PC-9 (cell line): Measurements from ENCODE around the gene HCFC1R1. TPM values are rescaled to one million over a fixed set of nuclear protein-coding genes. Genes with fewer than 3 reads are reported as not detected.

ENCODE experiments used
- BruUV-seq: library from RNA; stranded (reverse); fragments of 400-500 nt; replicated peaks from 2 replicates; lab custom pipeline; 2021; lab: Mats Ljungman, UMichigan
- CTCF ChIA-PET: fragments of 300-600 bp; sonication (Branson Sonifier 250); formaldehyde crosslinking; loops from one replicate; lab custom pipeline; 2022; ENCODE audit warnings: antibody characterized with exemption; lab: Charles Lee
- POLR2A ChIA-PET: fragments of 300-600 bp; sonication (Branson Sonifier 250); formaldehyde crosslinking; loops from one replicate; lab custom pipeline; 2022; ENCODE audit warnings: antibody characterized with exemption; ENCODE audit not compliant: unreplicated experiment; lab: Charles Lee
- DNase-seq, 2 experiments: peaks; one replicate each; pipeline versions ENCODE4 v3.0.0 to v3.0.0-alpha.2; 2015 to 2022; ENCODE audit warnings: mixed read lengths in 1 of 2
- H2AFZ ChIP-seq: fragments of 200-600 bp; sonication (generic); 2 replicates; pipeline ENCODE4 v1.8.1; 2017; ENCODE audit warnings: antibody characterized with exemption
- H3F3A ChIP-seq: fragments of 200-600 bp; sonication (generic); 2 replicates; pipeline ENCODE4 v1.8.1; 2017; ENCODE audit warnings: antibody characterized with exemption, mild to moderate bottlenecking, low read depth; ENCODE audit not compliant: insufficient read depth
- H3K27ac ChIP-seq: fragments of 200-600 bp; sonication (generic); 2 replicates; pipeline ENCODE4 v1.6.1; 2016; ENCODE audit warnings: mixed run types
- H3K27me3 ChIP-seq: fragments of 200-600 bp; sonication (generic); 2 replicates; pipeline ENCODE4 v1.6.1; 2016; ENCODE audit warnings: low read depth, mixed run types; ENCODE audit not compliant: insufficient read depth
- H3K36me3 ChIP-seq: fragments of 200-600 bp; sonication (generic); 2 replicates; pipeline ENCODE4 v1.6.1; 2016; ENCODE audit warnings: low read depth, mixed run types
- H3K4me1 ChIP-seq: fragments of 200-600 bp; sonication (generic); replicated peaks from 2 replicates; pipeline ENCODE4 v1.6.1; 2016; ENCODE audit warnings: mixed run types; ENCODE audit not compliant: insufficient read depth
- H3K4me2 ChIP-seq: fragments of 200-600 bp; sonication (generic); 2 replicates; pipeline ENCODE4 v1.6.1; 2017; ENCODE audit warnings: mixed run types
- H3K4me3 ChIP-seq: fragments of 200-600 bp; sonication (generic); 2 replicates; pipeline ENCODE4 v1.6.1; 2016; ENCODE audit warnings: mixed run types
- H3K79me2 ChIP-seq: fragments of 200-600 bp; sonication (generic); 2 replicates; pipeline ENCODE4 v1.6.1; 2017; ENCODE audit warnings: low read depth, mixed run types
- H3K9me2 ChIP-seq: fragments of 200-600 bp; sonication (generic); 2 replicates; pipeline ENCODE4 v1.8.1; 2017; ENCODE audit warnings: mild to moderate bottlenecking; ENCODE audit not compliant: insufficient read depth
- H3K9me3 ChIP-seq: fragments of 200-600 bp; sonication (generic); 2 replicates; pipeline ENCODE4 v1.8.1; 2016; ENCODE audit warnings: low read depth; ENCODE audit not compliant: insufficient read depth
- H4K20me1 ChIP-seq: fragments of 200-600 bp; sonication (generic); 2 replicates; pipeline ENCODE4 v1.8.1; 2017; ENCODE audit not compliant: insufficient read depth
- CTCF ChIP-seq: fragments of 200-600 bp; sonication (generic); conservative IDR thresholded peaks from 2 replicates; pipeline ENCODE4 v1.6.1; 2017; ENCODE audit warnings: mixed run types, antibody characterized with exemption, mild to moderate bottlenecking, moderate library complexity
- EZH2 ChIP-seq: fragments of 200-600 bp; sonication (generic); IDR thresholded peaks from 2 replicates; pipeline ENCODE4 v1.8.0; 2017; ENCODE audit warnings: antibody characterized with exemption, low read depth
- intact Hi-C: fragments of 100-400 bp; cut with micrococcal nuclease; formaldehyde crosslinking; loops from one replicate; pipeline ENCODE4 v1.10.0; 2022; ENCODE audit not compliant: unreplicated experiment
- total RNA-seq: library from RNA; stranded (reverse); gene quantifications from 2 replicates; pipeline ENCODE4 v1.2.3, GENCODE V29; 2021

Gene HCFC1R1
- total RNA-seq, 1 experiment from 2014 or later = 118 TPM

GRCh38 chr16:3015865-3016521, 7.7 kb downstream of the HCFC1R1 start:
- Histone ChIP-seq H3F3A (peaks cover 56% of the 10 kb centered on the region; the same call in 1 of the 2 replicates), H3K9me3 (no peaks in the 10 kb centered on the region), H3K27ac (no peak overlapping the region), H3K79me2 (peaks cover 12% of the 10 kb centered on the region), H4K20me1 (0 out of 2 replicates have a peak, but pooled peaks cover under 1% of the 10 kb centered on the region), H3K36me3 (no peaks in the 10 kb centered on the region), H3K9me2 (no peaks in the 10 kb centered on the region), H3K4me3 (no peak overlapping the region), H3K4me1 (peaks cover 43% of the 10 kb centered on the region), H2AFZ (no peak overlapping the region), H3K27me3 (no peaks in the 10 kb centered on the region), H3K4me2 (no peak overlapping the region)
- intact Hi-C loops = no loop called here
- ChIA-PET POLR2A (no interaction called here), CTCF (no interaction called here)
- TF ChIP-seq CTCF (no peak), EZH2 (no peak)
- DNase-seq = peak in 1 of 2 experiments; percentile 23
- BruUV-seq = no TSS peak

GRCh38 chr16:3014971-3015370, 8.8 kb downstream of the HCFC1R1 start:
- peak in 1 of 2 experiments; percentile 4 for DNase-seq
- no peaks in the 10 kb centered on the region for H3K9me2 ChIP-seq
- no peaks in the 10 kb centered on the region for H4K20me1 ChIP-seq
- ChIA-PET CTCF (interaction anchor here (0.7 kb wide), 1 partner anchor 79 kb away, joined by 3 read pairs; no protein-coding TSS in a partner anchor), POLR2A (interaction anchor here (0.6 kb wide), 1 partner anchor 9 kb away, joined by 3 read pairs; the partner anchor contains the start of gene HCFC1R1)
- H3K27ac ChIP-seq = no peak overlapping the region
- H3F3A ChIP-seq = peaks cover 59% of the 10 kb centered on the region; the same call in 1 of the 2 replicates
- H3K4me3 ChIP-seq = no peak overlapping the region
- H3K9me3 ChIP-seq = no peaks in the 10 kb centered on the region
- H3K27me3 ChIP-seq = no peaks in the 10 kb centered on the region
- intact Hi-C loops = no loop called here
- TF ChIP-seq CTCF (no peak), EZH2 (no peak)
- H3K36me3 ChIP-seq = no peaks in the 10 kb centered on the region
- no TSS peak for BruUV-seq
- no peak overlapping the region for H2AFZ ChIP-seq
- H3K79me2 ChIP-seq = peaks cover 7% of the 10 kb centered on the region; the same call in 1 of the 2 replicates
- no peak overlapping the region; the same call in 1 of the 2 replicates for H3K4me2 ChIP-seq
- H3K4me1 ChIP-seq = peaks cover 53% of the 10 kb centered on the region

- H3K27ac ChIP-seq = peak overlapping the region; percentile 86
- H3K9me3 ChIP-seq = no peaks in the 10 kb centered on the region
- peaks cover 65% of the 10 kb centered on the region for H3F3A ChIP-seq
- CTCF ChIA-PET = interaction anchor here (0.7 kb wide), 2 partner anchors 14 to 80 kb away, joined by 3 to 5 read pairs; no protein-coding TSS in a partner anchor
- H4K20me1 ChIP-seq = no peaks in the 10 kb centered on the region
- H3K4me2 ChIP-seq = peak overlapping the region; percentile 71
- no peak for TF ChIP-seq CTCF
- no peak for TF ChIP-seq EZH2
- H3K27me3 ChIP-seq = no peaks in the 10 kb centered on the region
- DNase-seq = no peak
- intact Hi-C loops = no loop called here
- peaks cover 59% of the 10 kb centered on the region for H3K4me1 ChIP-seq
- H3K36me3 ChIP-seq = no peaks in the 10 kb centered on the region
- POLR2A ChIA-PET = interaction anchor here (0.6 kb wide), 1 partner anchor 33 kb away, joined by 4 read pairs; no protein-coding TSS in a partner anchor
- TSS peak; percentile 52 for BruUV-seq
- no peak overlapping the region for H3K4me3 ChIP-seq
- peaks cover 7% of the 10 kb centered on the region; the same call in 1 of the 2 replicates for H3K79me2 ChIP-seq
- H3K9me2 ChIP-seq = no peaks in the 10 kb centered on the region
- no peak overlapping the region for H2AFZ ChIP-seq
Measured at GRCh38 chr16:3013998-3014690, 9.6 kb downstream of the HCFC1R1 start.
